ACC112 (cell line): ENCODE data around the gene HPSE2.

Experiments used
- H2AFZ ChIP-seq: fragments of 200-600 bp; sonication (generic); one replicate; pipeline ENCODE4 v1.6.0; 2017; ENCODE audit warnings: antibody characterized with exemption, low read length; ENCODE audit not compliant: unreplicated experiment
- H3K27ac ChIP-seq: fragments of 200-600 bp; sonication (generic); 2 replicates; pipeline ENCODE4 v1.5.1; 2014; ENCODE audit warnings: low read depth, mild to moderate bottlenecking, antibody characterized with exemption, low read length, moderate library complexity
- H3K27me3 ChIP-seq: fragments of 200-600 bp; sonication (generic); 2 replicates; pipeline ENCODE4 v1.6.1; 2014; ENCODE audit warnings: mild to moderate bottlenecking, antibody characterized with exemption, low read length, moderate library complexity, mixed read lengths; ENCODE audit not compliant: insufficient read depth
- H3K36me3 ChIP-seq: fragments of 200-600 bp; sonication (generic); 2 replicates; pipeline ENCODE4 v1.6.1; 2016; ENCODE audit warnings: mild to moderate bottlenecking, antibody characterized with exemption, low read length, moderate library complexity, mixed read lengths; ENCODE audit not compliant: insufficient read depth
- H3K4me1 ChIP-seq: fragments of 200-600 bp; sonication (generic); one replicate; pipeline ENCODE4 v1.6.1; 2016; ENCODE audit warnings: low read length, mixed read lengths; ENCODE audit not compliant: insufficient read depth, unreplicated experiment, control insufficient read depth
- H3K4me3 ChIP-seq: fragments of 200-600 bp; sonication (generic); 2 replicates; pipeline ENCODE4 v1.5.1; 2014; ENCODE audit warnings: mild to moderate bottlenecking, low read depth, low read length
- H3K79me2 ChIP-seq: fragments of 200-600 bp; sonication (generic); one replicate; pipeline ENCODE4 v1.6.0; 2016; ENCODE audit warnings: low read length; ENCODE audit not compliant: control insufficient read depth, unreplicated experiment, insufficient read depth

HPSE2 gene

DNA sequence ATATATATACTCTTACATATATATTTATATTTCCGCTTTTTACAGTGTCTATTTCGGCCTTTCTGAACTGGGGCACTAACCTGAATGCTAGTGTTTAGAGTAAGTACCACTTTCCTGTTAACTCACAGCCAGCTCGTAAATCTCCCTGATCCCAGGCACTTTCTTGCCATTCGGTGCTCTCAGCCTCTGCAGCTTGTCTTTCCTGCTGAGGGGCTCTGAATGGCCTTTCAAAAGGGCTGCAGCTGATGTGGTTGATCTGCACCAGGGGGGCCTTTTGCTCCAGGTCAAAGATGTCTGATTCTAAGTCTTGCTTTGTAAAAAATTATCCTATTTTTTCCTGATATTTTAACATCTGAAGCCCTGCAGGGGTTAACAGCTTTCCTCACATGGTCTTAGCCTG lies 763.5 kb downstream of the HPSE2 start:
- H2AFZ ChIP-seq: no peak overlapping the region
- peaks cover 57% of the 10 kb centered on the region for H3K27me3 ChIP-seq
- no peaks in the 10 kb centered on the region for H3K36me3 ChIP-seq
- H3K79me2 ChIP-seq: no peaks in the 10 kb centered on the region
- no peak overlapping the region for H3K4me3 ChIP-seq
- no peaks in the 10 kb centered on the region for H3K4me1 ChIP-seq
- no peak overlapping the region for H3K27ac ChIP-seq

GRCh38 chr10:98470850-98471249 lies 764.8 kb downstream of the HPSE2 start:
- Histone ChIP-seq H3K27me3 (peaks cover 57% of the 10 kb centered on the region), H3K4me1 (no peaks in the 10 kb centered on the region), H3K79me2 (no peaks in the 10 kb centered on the region), H3K27ac (no peak overlapping the region), H2AFZ (no peak overlapping the region), H3K36me3 (no peaks in the 10 kb centered on the region), H3K4me3 (no peak overlapping the region)

- no peak overlapping the region for H2AFZ ChIP-seq
- no peak overlapping the region for H3K27ac ChIP-seq
- H3K36me3 ChIP-seq: no peaks in the 10 kb centered on the region
- peaks cover 51% of the 10 kb centered on the region for H3K27me3 ChIP-seq
- no peak overlapping the region for H3K4me3 ChIP-seq
- H3K4me1 ChIP-seq: no peaks in the 10 kb centered on the region
- no peaks in the 10 kb centered on the region for H3K79me2 ChIP-seq
Measured at GRCh38 chr10:98469001-98469931, 766.4 kb downstream of the HPSE2 start.

DNA sequence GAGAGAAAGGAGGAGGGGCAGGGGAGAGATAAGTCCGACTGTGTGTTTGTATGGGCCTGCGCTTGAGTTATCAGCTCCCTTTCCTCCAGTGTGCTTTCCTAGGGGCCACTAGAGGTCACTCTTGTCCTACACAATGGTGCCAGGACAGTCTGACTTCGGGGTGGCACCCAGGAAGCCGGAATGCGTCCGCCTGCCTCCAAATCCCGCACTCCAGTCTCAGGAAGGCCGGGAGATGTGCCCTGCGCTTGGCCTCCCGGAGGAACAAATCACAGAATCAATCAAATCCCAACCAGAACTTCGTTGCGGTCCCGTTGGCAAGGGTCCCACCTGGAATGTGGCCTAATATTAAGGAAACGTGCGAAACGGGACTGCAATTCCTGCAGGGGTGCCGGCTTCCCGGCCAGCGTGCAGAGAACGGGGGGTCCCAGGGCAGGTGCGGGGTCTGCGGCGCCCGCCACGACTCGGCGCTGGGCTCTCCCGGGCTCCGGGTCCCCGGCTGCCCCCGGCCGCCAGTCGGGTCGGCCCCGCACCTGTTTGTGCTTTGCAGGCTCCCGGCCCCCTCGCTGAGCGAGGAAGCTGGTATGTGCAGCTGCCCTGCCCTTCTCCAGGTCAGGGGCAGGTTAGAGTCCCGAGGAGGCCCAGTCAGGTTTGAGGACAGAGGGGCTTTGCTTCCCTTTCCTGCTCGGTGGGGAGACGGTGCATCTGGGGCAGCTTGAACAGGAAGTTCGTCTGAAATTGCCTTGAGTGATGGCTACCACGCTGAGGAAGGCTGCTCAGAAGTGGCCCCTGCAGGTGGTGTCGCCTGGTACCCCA lies 767.9 kb downstream of the HPSE2 start:
- H3K4me3 ChIP-seq: peak overlapping the region; percentile 69

DNA sequence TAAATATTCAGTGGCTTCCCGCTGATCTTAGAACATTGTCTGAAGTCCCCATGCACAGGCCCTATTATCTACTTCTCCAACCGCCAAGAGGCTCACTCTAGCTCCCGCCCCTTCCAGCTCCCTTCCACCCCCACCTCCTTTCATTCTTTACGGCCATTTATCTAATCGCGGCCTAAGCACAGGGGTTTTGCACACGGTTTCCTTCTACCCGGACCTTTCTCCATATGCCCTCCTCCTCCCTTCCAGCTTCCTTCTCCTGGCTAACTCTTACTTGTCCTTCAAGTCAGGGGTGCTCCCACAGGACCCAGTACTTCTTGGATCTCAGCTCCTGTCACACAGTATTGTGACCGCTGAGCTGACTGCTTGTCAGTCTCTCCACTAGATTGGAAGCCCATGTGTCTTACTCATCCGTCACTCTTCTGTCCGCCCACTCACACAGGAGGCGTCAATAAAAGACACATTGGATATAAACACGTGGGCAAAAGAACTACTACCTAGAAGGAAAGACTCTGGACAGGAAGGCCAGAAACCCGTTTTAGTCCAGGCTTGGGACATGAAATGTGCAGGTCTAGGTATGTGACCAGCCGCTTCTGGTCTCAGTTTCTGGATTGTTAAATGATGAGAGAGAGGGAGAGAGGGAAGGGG lies 768.7 kb downstream of the HPSE2 start:
- Histone ChIP-seq H2AFZ (peak overlapping the region; percentile 25), H3K4me1 (no peaks in the 10 kb centered on the region), H3K36me3 (no peaks in the 10 kb centered on the region), H3K27me3 (peaks cover 35% of the 10 kb centered on the region), H3K79me2 (no peaks in the 10 kb centered on the region), H3K4me3 (no peak overlapping the region), H3K27ac (no peak overlapping the region)

More for the DNA sequence above, 767.9 kb downstream of the HPSE2 start:
- Histone ChIP-seq H3K79me2 (no peaks in the 10 kb centered on the region), H2AFZ (peak overlapping the region; percentile 35), H3K4me1 (no peaks in the 10 kb centered on the region), H3K27me3 (peaks cover 41% of the 10 kb centered on the region), H3K36me3 (no peaks in the 10 kb centered on the region), H3K27ac (no peak overlapping the region)

DNA sequence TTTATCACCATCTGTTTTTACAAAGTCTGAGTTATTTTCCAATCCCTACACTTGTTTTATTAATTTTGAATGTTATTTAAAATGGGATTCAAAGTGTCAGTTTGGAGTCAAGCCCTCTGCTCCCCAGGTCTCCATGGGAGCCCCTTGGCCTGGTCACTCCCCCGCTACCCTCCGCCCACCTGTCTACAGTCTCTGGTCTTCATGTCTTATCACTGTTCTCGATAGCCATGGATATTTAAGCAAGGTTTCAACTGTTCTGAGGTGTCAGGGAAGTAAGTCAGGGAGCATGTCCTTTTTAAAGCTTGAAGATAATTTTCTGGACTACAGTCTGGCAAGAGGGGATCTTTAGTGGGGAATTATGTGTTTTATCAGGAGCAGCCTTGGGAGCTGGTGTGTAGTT lies 769.8 kb downstream of the HPSE2 start:
- Histone ChIP-seq H3K27me3 (peaks cover 25% of the 10 kb centered on the region), H3K4me3 (no peak overlapping the region), H3K27ac (no peak overlapping the region), H3K36me3 (no peaks in the 10 kb centered on the region), H3K4me1 (peaks cover 9% of the 10 kb centered on the region), H2AFZ (no peak overlapping the region), H3K79me2 (no peaks in the 10 kb centered on the region)

DNA sequence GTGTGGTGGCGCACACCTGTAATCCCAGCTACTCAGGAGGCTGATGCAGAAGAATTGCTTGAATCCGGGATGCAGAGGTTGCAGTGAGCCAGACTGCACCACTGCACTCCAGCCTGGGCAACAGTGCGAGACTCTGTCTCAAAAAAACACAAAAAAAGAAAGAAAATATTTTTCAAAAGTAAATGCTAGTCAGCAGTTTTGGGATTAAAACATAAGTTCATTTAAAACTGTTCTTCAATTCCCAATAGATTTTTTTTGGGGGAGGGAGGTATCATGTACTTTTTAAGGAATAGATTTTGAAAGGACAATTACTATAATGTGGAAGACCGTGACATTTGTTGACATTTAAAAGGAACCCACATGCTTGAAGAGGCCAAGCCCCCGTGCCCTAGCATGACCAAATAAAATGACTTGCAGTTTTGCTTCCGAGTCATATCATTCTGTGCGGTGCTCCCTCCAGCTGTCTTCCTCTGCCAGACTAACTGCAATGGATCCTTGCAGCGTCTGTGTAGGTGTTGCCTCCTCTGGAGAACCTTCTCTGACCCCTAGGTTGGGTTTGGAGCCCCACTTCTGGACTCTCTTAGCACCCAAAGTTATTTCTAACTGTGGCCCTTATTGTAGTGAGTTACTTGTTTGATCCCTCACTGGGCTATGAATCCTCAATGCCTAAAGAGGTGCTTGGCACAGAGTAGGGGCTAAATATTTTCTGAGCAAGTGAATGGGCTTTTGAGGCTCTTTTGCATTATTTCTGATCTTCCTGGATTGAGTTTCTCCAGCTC lies 771.5 kb downstream of the HPSE2 start:
- Histone ChIP-seq H3K27ac (no peak overlapping the region), H3K4me1 (peaks cover 17% of the 10 kb centered on the region), H3K27me3 (peaks cover 10% of the 10 kb centered on the region), H3K4me3 (no peak overlapping the region), H3K79me2 (no peaks in the 10 kb centered on the region), H3K36me3 (no peaks in the 10 kb centered on the region), H2AFZ (no peak overlapping the region)

DNA sequence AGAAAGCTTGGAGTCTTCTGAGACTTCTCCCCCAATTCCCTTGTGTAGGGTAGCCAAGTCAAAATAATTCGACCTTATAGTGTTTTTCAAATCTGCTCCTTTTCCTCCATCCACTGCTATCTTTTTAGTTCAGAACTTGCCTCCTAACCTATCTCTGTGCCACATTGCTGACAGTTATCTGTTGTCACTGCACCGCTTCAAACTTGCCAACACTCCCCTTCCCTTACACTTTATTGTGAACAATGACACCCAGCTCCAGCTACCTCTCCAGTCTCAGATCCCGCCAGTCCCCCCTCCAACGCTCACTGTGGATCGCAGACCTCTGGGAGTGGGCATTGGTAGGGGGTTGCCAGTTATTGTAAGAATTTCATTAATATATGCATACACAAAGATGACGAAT lies 772.6 kb downstream of the HPSE2 start:
- H2AFZ ChIP-seq: no peak overlapping the region
- no peak overlapping the region for H3K27ac ChIP-seq
- H3K27me3 ChIP-seq: no peaks in the 10 kb centered on the region
- H3K36me3 ChIP-seq: no peaks in the 10 kb centered on the region
- no peak overlapping the region for H3K4me3 ChIP-seq
- peaks cover 17% of the 10 kb centered on the region for H3K4me1 ChIP-seq
- no peaks in the 10 kb centered on the region for H3K79me2 ChIP-seq

GRCh38 chr10:98461500-98461842 lies 774.2 kb downstream of the HPSE2 start:
- Histone ChIP-seq H3K27ac (peak overlapping the region; percentile 64), H3K79me2 (no peaks in the 10 kb centered on the region), H3K36me3 (no peaks in the 10 kb centered on the region), H2AFZ (no peak overlapping the region), H3K4me1 (peaks cover 17% of the 10 kb centered on the region), H3K4me3 (no peak overlapping the region), H3K27me3 (no peaks in the 10 kb centered on the region)
